SK-N-SH (cell line): ENCODE measurements around the gene UVRAG. TPM values are rescaled to one million over a fixed set of nuclear protein-coding genes. Genes with fewer than 3 reads are reported as not detected.

Source experiments
- CTCF ChIA-PET: fragments of 300-600, 350-600 bp; formaldehyde crosslinking; extraction: SDS; loops from one replicate; lab custom pipeline; 2021; lab: Yijun Ruan, JAX
- POLR2A ChIA-PET: fragments of 350-600 bp; sonication (Branson Sonifier 250); formaldehyde crosslinking; extraction: SDS; loops from one replicate; lab custom pipeline; 2020; ENCODE audit warnings: antibody characterized with exemption, inconsistent platforms; lab: Yijun Ruan, JAX
- DNase-seq: peaks from one replicate; pipeline ENCODE4 v3.0.0; 2012
- H2AFZ ChIP-seq: fragments of 200-600 bp; sonication (generic); 2 replicates; pipeline ENCODE4 v1.8.1; 2016; ENCODE audit warnings: antibody characterized with exemption, mild to moderate bottlenecking, low read depth
- H3F3A ChIP-seq: fragments of 200-600 bp; sonication (generic); replicated peaks from 2 replicates; pipeline ENCODE3; 2016; ENCODE audit warnings: antibody characterized with exemption, mild to moderate bottlenecking; ENCODE audit not compliant: insufficient read depth
- H3K27ac ChIP-seq, 2 experiments: fragments of 200-500 bp in 1 of 2; fragments of 200-600 bp in 1 of 2; sonication (Bioruptor generic) in 1 of 2; sonication (generic), shearing (Covaris generic) in 1 of 2; 2 replicates each; pipeline versions ENCODE4 v1.5.1 to v1.6.1; 2014 to 2016; ENCODE audit warnings: low read depth in 2 of 2, inconsistent platforms in 1 of 2, low read length in 1 of 2, mild to moderate bottlenecking in 1 of 2, mixed read lengths in 1 of 2
- H3K27me3 ChIP-seq: fragments of 200-600 bp; sonication (generic), shearing (Covaris generic); 2 replicates; pipeline ENCODE4 v1.6.1; 2016; ENCODE audit warnings: mixed run types; ENCODE audit not compliant: insufficient read depth
- H3K36me3 ChIP-seq, 2 experiments: fragments of 200-500 bp in 1 of 2; fragments of 200-600 bp in 1 of 2; sonication (Bioruptor generic) in 1 of 2; sonication (generic) in 1 of 2; replicated peaks in 1 of 2; 2 replicates each; pipeline versions ENCODE3 to v1.5.1; 2014 to 2016; ENCODE audit warnings: low read length in 1 of 2, mild to moderate bottlenecking in 1 of 2; ENCODE audit not compliant: insufficient read depth in 2 of 2, control insufficient read depth in 1 of 2
- H3K4me1 ChIP-seq, 2 experiments: fragments of 200-500 bp in 1 of 2; fragments of 200-600 bp in 1 of 2; sonication (Bioruptor generic) in 1 of 2; sonication (generic), shearing (Covaris generic) in 1 of 2; 2 replicates each; pipeline versions ENCODE4 v1.5.1 to v1.6.1; 2014 to 2016; ENCODE audit warnings: low read depth in 1 of 2, low read length in 1 of 2, mixed run types in 1 of 2; ENCODE audit not compliant: insufficient read depth in 2 of 2, control insufficient read depth in 1 of 2
- H3K4me2 ChIP-seq: fragments of 200-600 bp; sonication (generic), shearing (Covaris generic); 2 replicates; pipeline ENCODE4 v1.6.1; 2017; ENCODE audit warnings: mixed run types
- H3K4me3 ChIP-seq, 2 experiments: fragments of 200-500 bp in 1 of 2; fragments of 200-600 bp in 1 of 2; sonication (Bioruptor generic) in 1 of 2; sonication (generic), shearing (Covaris generic) in 1 of 2; 2 replicates each; pipeline versions ENCODE4 v1.5.1 to v1.8.1; 2014 to 2016; ENCODE audit warnings: low read depth in 2 of 2, inconsistent platforms in 1 of 2, low read length in 1 of 2, mild to moderate bottlenecking in 1 of 2, mixed read lengths in 1 of 2, moderate library complexity in 1 of 2
- H3K79me2 ChIP-seq: fragments of 200-600 bp; sonication (generic); 2 replicates; pipeline ENCODE4 v1.8.1; 2017; ENCODE audit warnings: mild to moderate bottlenecking; ENCODE audit not compliant: insufficient read depth
- H3K9ac ChIP-seq: fragments of 200-600 bp; sonication (generic); 2 replicates; pipeline ENCODE4 v1.6.1; 2017; ENCODE audit warnings: mixed run types
- H3K9me2 ChIP-seq: fragments of 200-600 bp; sonication (generic); 2 replicates; pipeline ENCODE4 v1.6.1; 2017; ENCODE audit warnings: mixed run types
- H3K9me3 ChIP-seq: fragments of 200-600 bp; sonication (generic); 2 replicates; pipeline ENCODE4 v1.6.1; 2017; ENCODE audit warnings: mixed run types, mild to moderate bottlenecking, moderate library complexity
- H4K20me1 ChIP-seq: fragments of 200-600 bp; sonication (generic); 2 replicates; pipeline ENCODE4 v1.6.1; 2017; ENCODE audit warnings: mild to moderate bottlenecking, mixed run types; ENCODE audit not compliant: insufficient read depth
- ELF1 ChIP-seq: IDR thresholded peaks from 2 replicates; pipeline ENCODE4 v1.4.0; 2012
- EP300 ChIP-seq, 2 experiments: IDR thresholded peaks; 2 replicates each; pipeline versions ENCODE4 v1.4.0 to v1.6.1; 2012; ENCODE audit warnings: borderline replicate concordance in 1 of 2, low read depth in 1 of 2, low read length in 1 of 2
- FOXM1 ChIP-seq: IDR thresholded peaks from 2 replicates; pipeline ENCODE4 v1.4.0; 2012; ENCODE audit warnings: low read depth, mild to moderate bottlenecking
- JUND ChIP-seq: IDR thresholded peaks from 2 replicates; pipeline ENCODE4 v1.4.0; 2012
- MXI1 ChIP-seq: IDR thresholded peaks from 2 replicates; pipeline ENCODE4 v1.6.1; 2012; ENCODE audit warnings: mild to moderate bottlenecking, low read depth, low read length, improper control_type of control experiment
- NFIC ChIP-seq: IDR thresholded peaks from 2 replicates; pipeline ENCODE4 v1.4.0; 2012; ENCODE audit warnings: borderline replicate concordance
- NRF1 ChIP-seq: IDR thresholded peaks from 2 replicates; pipeline ENCODE4 v1.6.1; 2012; ENCODE audit warnings: low read depth, mild to moderate bottlenecking, low read length
- POLR2AphosphoS5 ChIP-seq: IDR thresholded peaks from 2 replicates; pipeline ENCODE4 v1.6.1; 2012; ENCODE audit warnings: low read depth, low read length
- RAD21 ChIP-seq: IDR thresholded peaks from 2 replicates; pipeline ENCODE4 v1.6.1; 2012; ENCODE audit warnings: mild to moderate bottlenecking, low read length
- RFX5 ChIP-seq: IDR thresholded peaks from 2 replicates; pipeline ENCODE4 v1.6.1; 2012; ENCODE audit warnings: mild to moderate bottlenecking, improper control_type of control experiment, low read length
- SIN3A ChIP-seq: IDR thresholded peaks from 2 replicates; pipeline ENCODE4 v1.6.1; 2012; ENCODE audit warnings: low read depth, mild to moderate bottlenecking, low read length, moderate library complexity, borderline replicate concordance
- TAF1 ChIP-seq: IDR thresholded peaks from 2 replicates; pipeline ENCODE4 v1.6.1; 2012; ENCODE audit warnings: low read depth, mild to moderate bottlenecking, low read length, moderate library complexity, borderline replicate concordance
- TCF12 ChIP-seq: IDR thresholded peaks from 2 replicates; pipeline ENCODE4 v1.4.0; 2012
- WGBS: methylation state at CpG from one replicate; pipeline ENCODE4 v1.1.6; 2017; ENCODE audit warnings: low lambda C conversion rate; 5-methylcytosine and 5-hydroxymethylcytosine counted together
- polyA plus RNA-seq, 3 experiments: library from polyadenylated mRNA; depleted of rRNA; stranded (reverse); fragments of >200 nt; gene quantifications; 2 replicates each; pipeline ENCODE4 v1.2.3, GENCODE V29; 2012
- TF ChIP-seq, protein P1 (sequence below): IDR thresholded peaks from 2 replicates; pipeline ENCODE4; 2012
- TF ChIP-seq, protein P2 (sequence below): IDR thresholded peaks from 2 replicates; pipeline ENCODE4 v1.4.0; 2012; ENCODE audit warnings: low read depth
- TF ChIP-seq, protein P3 (sequence below): IDR thresholded peaks from 2 replicates; pipeline ENCODE4 v1.4.0; 2012; ENCODE audit warnings: low read depth, borderline replicate concordance
- TF ChIP-seq, protein P4 (sequence below): IDR thresholded peaks from 2 replicates; pipeline ENCODE4 v1.6.1; 2012; ENCODE audit warnings: mild to moderate bottlenecking, low read depth, low read length, moderate library complexity

Gene UVRAG
- polyA plus RNA-seq, 1 of the 3 experiments (the other 2 are of a cell fraction), result 5.8 TPM

DNA sequence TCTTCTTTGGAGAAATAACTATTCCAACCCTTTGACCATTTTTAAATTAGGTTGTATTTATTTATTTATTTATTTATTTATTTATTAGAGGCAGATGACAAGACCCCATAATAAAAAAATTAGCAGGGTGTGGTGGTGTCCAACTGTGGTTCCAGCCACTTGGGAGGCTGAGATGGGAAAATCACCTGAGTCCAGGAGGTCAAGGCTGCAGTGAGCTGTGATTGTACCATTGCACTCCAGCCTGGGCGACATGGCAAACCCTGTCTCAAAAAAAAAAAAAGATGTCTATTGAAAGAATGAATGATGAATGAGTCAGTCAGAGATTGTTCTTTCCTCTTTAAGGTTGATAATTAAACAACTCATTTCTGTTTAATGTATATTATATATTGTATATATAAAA lies 261.7 kb downstream of the UVRAG start:
- Histone ChIP-seq H3K27me3 (no peaks in the 10 kb centered on the region), H3K9me2 (no peaks in the 10 kb centered on the region), H3F3A (peaks cover 19% of the 10 kb centered on the region), H3K4me2 (no peak overlapping the region), H3K9ac (no peak overlapping the region), H3K79me2 (no peaks in the 10 kb centered on the region), H3K4me1 (peaks cover 17 to 27% of the 10 kb centered on the region in 2 experiments; a peak in 3 of 4 replicates), H3K9me3 (no peaks in the 10 kb centered on the region), H3K4me3 (no peak overlapping the region), H4K20me1 (no peaks in the 10 kb centered on the region), H2AFZ (no peak overlapping the region), H3K27ac (no peak overlapping the region), H3K36me3 (peaks cover 0 to 3% of the 10 kb centered on the region in 2 experiments)
- DNase-seq, result no peak
- CTCF ChIA-PET, result no interaction called here
- POLR2A ChIA-PET, result no interaction called here
- WGBS, result 90% methylated on average over 1 of the region's 1 CpG
- no peak for TF ChIP-seq TAF1
- TF ChIP-seq NFIC, result no peak
- no peak for TF ChIP-seq RAD21
- TF ChIP-seq SIN3A, result no peak
- TF ChIP-seq RFX5, result no peak
- TF ChIP-seq, protein P1, sequence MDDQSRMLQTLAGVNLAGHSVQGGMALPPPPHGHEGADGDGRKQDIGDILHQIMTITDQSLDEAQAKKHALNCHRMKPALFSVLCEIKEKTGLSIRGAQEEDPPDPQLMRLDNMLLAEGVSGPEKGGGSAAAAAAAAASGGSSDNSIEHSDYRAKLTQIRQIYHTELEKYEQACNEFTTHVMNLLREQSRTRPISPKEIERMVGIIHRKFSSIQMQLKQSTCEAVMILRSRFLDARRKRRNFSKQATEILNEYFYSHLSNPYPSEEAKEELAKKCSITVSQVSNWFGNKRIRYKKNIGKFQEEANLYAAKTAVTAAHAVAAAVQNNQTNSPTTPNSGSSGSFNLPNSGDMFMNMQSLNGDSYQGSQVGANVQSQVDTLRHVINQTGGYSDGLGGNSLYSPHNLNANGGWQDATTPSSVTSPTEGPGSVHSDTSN, result no peak
- TF ChIP-seq POLR2AphosphoS5, result no peak
- no peak for TF ChIP-seq NRF1
- TF ChIP-seq, protein P2, sequence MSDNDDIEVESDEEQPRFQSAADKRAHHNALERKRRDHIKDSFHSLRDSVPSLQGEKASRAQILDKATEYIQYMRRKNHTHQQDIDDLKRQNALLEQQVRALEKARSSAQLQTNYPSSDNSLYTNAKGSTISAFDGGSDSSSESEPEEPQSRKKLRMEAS, result no peak
- no peak for TF ChIP-seq TCF12
- no peak for TF ChIP-seq EP300 (IDR thresholded peaks at IDR 0.05; ENCODE audit: borderline replicate concordance in 1 of 2, low read depth in 1 of 2, low read length in 1 of 2)
- TF ChIP-seq, protein P3, sequence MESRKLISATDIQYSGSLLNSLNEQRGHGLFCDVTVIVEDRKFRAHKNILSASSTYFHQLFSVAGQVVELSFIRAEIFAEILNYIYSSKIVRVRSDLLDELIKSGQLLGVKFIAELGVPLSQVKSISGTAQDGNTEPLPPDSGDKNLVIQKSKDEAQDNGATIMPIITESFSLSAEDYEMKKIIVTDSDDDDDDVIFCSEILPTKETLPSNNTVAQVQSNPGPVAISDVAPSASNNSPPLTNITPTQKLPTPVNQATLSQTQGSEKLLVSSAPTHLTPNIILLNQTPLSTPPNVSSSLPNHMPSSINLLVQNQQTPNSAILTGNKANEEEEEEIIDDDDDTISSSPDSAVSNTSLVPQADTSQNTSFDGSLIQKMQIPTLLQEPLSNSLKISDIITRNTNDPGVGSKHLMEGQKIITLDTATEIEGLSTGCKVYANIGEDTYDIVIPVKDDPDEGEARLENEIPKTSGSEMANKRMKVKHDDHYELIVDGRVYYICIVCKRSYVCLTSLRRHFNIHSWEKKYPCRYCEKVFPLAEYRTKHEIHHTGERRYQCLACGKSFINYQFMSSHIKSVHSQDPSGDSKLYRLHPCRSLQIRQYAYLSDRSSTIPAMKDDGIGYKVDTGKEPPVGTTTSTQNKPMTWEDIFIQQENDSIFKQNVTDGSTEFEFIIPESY, result no peak
- TF ChIP-seq FOXM1, result no peak
- TF ChIP-seq JUND, result no peak
- TF ChIP-seq ELF1, result no peak
- TF ChIP-seq, protein P4, sequence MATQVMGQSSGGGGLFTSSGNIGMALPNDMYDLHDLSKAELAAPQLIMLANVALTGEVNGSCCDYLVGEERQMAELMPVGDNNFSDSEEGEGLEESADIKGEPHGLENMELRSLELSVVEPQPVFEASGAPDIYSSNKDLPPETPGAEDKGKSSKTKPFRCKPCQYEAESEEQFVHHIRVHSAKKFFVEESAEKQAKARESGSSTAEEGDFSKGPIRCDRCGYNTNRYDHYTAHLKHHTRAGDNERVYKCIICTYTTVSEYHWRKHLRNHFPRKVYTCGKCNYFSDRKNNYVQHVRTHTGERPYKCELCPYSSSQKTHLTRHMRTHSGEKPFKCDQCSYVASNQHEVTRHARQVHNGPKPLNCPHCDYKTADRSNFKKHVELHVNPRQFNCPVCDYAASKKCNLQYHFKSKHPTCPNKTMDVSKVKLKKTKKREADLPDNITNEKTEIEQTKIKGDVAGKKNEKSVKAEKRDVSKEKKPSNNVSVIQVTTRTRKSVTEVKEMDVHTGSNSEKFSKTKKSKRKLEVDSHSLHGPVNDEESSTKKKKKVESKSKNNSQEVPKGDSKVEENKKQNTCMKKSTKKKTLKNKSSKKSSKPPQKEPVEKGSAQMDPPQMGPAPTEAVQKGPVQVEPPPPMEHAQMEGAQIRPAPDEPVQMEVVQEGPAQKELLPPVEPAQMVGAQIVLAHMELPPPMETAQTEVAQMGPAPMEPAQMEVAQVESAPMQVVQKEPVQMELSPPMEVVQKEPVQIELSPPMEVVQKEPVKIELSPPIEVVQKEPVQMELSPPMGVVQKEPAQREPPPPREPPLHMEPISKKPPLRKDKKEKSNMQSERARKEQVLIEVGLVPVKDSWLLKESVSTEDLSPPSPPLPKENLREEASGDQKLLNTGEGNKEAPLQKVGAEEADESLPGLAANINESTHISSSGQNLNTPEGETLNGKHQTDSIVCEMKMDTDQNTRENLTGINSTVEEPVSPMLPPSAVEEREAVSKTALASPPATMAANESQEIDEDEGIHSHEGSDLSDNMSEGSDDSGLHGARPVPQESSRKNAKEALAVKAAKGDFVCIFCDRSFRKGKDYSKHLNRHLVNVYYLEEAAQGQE, result no peak
- TF ChIP-seq MXI1, result no peak
